ENCODE data around the gene SLC38A4.

DNA sequence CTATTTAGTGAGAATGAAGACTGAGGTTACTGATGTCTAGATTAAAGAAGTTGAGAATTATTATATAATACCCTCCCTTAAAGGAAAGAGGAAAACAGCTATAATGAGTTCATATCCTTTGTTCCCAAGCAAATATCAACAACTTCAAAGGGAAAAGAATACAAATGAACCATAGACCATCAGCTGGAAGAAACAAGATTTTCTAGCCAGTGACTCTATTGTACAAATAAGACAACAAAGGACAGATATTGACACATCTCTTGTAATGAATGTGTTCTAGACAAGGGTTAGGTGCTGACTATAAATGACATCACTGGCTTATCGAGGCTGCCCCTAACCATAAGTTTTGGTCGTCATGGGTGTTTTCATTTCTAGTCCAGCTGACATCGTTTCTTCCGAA, 48.2 kb downstream of the SLC38A4 start:
- TF ChIP-seq, protein P1, sequence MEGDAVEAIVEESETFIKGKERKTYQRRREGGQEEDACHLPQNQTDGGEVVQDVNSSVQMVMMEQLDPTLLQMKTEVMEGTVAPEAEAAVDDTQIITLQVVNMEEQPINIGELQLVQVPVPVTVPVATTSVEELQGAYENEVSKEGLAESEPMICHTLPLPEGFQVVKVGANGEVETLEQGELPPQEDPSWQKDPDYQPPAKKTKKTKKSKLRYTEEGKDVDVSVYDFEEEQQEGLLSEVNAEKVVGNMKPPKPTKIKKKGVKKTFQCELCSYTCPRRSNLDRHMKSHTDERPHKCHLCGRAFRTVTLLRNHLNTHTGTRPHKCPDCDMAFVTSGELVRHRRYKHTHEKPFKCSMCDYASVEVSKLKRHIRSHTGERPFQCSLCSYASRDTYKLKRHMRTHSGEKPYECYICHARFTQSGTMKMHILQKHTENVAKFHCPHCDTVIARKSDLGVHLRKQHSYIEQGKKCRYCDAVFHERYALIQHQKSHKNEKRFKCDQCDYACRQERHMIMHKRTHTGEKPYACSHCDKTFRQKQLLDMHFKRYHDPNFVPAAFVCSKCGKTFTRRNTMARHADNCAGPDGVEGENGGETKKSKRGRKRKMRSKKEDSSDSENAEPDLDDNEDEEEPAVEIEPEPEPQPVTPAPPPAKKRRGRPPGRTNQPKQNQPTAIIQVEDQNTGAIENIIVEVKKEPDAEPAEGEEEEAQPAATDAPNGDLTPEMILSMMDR (conservative IDR thresholded peaks at IDR 0.05) = no peak
- no peak for TF ChIP-seq EZH2 (IDR thresholded peaks at IDR 0.05; ENCODE audit: low read depth)

Measured in PC-9 (cell line).